T-helper 2 cell treated with Interferon-gamma antibody and Interleukin-4, amounts not matched to agents 5 μg/mL and 100 μg/mL, for 36 hours (primary cell): ENCODE data around the gene MUC15.

ENCODE experiments used
- DNase-seq: peaks from one replicate; pipeline ENCODE4 v3.0.0; 2021; ENCODE audit warnings: low spot score
- H3K27ac Mint-ChIP-seq: one replicate; pipeline ENCODE4 v1.8.0; 2021; ENCODE audit warnings: mild to moderate bottlenecking, mixed read lengths
- H3K27me3 Mint-ChIP-seq: one replicate; pipeline ENCODE4 v1.8.0; 2021; ENCODE audit warnings: low read depth, mixed read lengths
- H3K36me3 Mint-ChIP-seq: one replicate; pipeline ENCODE4 v1.8.0; 2021; ENCODE audit warnings: low read depth, mixed read lengths
- H3K4me1 Mint-ChIP-seq: one replicate; pipeline ENCODE4 v1.8.0; 2021; ENCODE audit warnings: low read depth, mixed read lengths
- H3K4me3 Mint-ChIP-seq: one replicate; pipeline ENCODE4 v1.8.0; 2022; ENCODE audit warnings: mild to moderate bottlenecking, moderate library complexity, mixed read lengths
- H3K9me3 Mint-ChIP-seq: one replicate; pipeline ENCODE4 v1.8.0; 2021; ENCODE audit warnings: mixed read lengths

Gene MUC15

GRCh38 chr11:26593691-26594090 is 21.6 kb upstream of the MUC15 start:
- no peak overlapping the region for H3K4me3 Mint-ChIP-seq
- H3K27ac Mint-ChIP-seq = no peak overlapping the region
- H3K9me3 Mint-ChIP-seq = peaks cover 40% of the 10 kb centered on the region

GRCh38 chr11:26587073-26587472 is 15.0 kb upstream of the MUC15 start:
- Mint-ChIP-seq H3K36me3 (no peaks in the 10 kb centered on the region), H3K4me3 (no peak overlapping the region), H3K9me3 (peaks cover 40% of the 10 kb centered on the region), H3K4me1 (no peaks in the 10 kb centered on the region), H3K27me3 (no peaks in the 10 kb centered on the region), H3K27ac (no peak overlapping the region)
- DNase-seq = no peak

More at GRCh38 chr11:26593691-26594090, 21.6 kb upstream of the MUC15 start:
- no peaks in the 10 kb centered on the region for H3K4me1 Mint-ChIP-seq
- no peaks in the 10 kb centered on the region for H3K36me3 Mint-ChIP-seq
- DNase-seq = no peak
- no peaks in the 10 kb centered on the region for H3K27me3 Mint-ChIP-seq

- H3K4me3 Mint-ChIP-seq = no peak overlapping the region
- no peaks in the 10 kb centered on the region for H3K4me1 Mint-ChIP-seq
- no peaks in the 10 kb centered on the region for H3K27me3 Mint-ChIP-seq
- DNase-seq = no peak
- H3K27ac Mint-ChIP-seq = no peak overlapping the region
- peaks cover 26% of the 10 kb centered on the region for H3K9me3 Mint-ChIP-seq
- no peaks in the 10 kb centered on the region for H3K36me3 Mint-ChIP-seq
Observed at GRCh38 chr11:26584818-26585217, 12.8 kb upstream of the MUC15 start.

GRCh38 chr11:26583550-26583949 is 11.5 kb upstream of the MUC15 start:
- Mint-ChIP-seq H3K36me3 (no peaks in the 10 kb centered on the region), H3K9me3 (peaks cover 18% of the 10 kb centered on the region), H3K27me3 (no peaks in the 10 kb centered on the region), H3K27ac (no peak overlapping the region), H3K4me3 (no peak overlapping the region), H3K4me1 (no peaks in the 10 kb centered on the region)
- DNase-seq = no peak

GRCh38 chr11:26580929-26581328 is 8.9 kb upstream of the MUC15 start:
- no peaks in the 10 kb centered on the region for H3K27me3 Mint-ChIP-seq

GRCh38 chr11:26579683-26580082 is 7.6 kb upstream of the MUC15 start:
- Mint-ChIP-seq H3K36me3 (no peaks in the 10 kb centered on the region), H3K27ac (no peak overlapping the region), H3K4me1 (no peaks in the 10 kb centered on the region), H3K27me3 (no peaks in the 10 kb centered on the region), H3K9me3 (peaks cover 9% of the 10 kb centered on the region), H3K4me3 (no peak overlapping the region)
- no peak for DNase-seq

More at GRCh38 chr11:26580929-26581328, 8.9 kb upstream of the MUC15 start:
- Mint-ChIP-seq H3K9me3 (peaks cover 9% of the 10 kb centered on the region), H3K36me3 (no peaks in the 10 kb centered on the region), H3K4me3 (no peak overlapping the region), H3K27ac (no peak overlapping the region), H3K4me1 (no peaks in the 10 kb centered on the region)
- no peak for DNase-seq

GRCh38 chr11:26578998-26579661 is 7.1 kb upstream of the MUC15 start:
- Mint-ChIP-seq H3K27me3 (no peaks in the 10 kb centered on the region), H3K4me3 (no peak overlapping the region), H3K9me3 (peaks cover 5% of the 10 kb centered on the region), H3K27ac (no peak overlapping the region), H3K36me3 (no peaks in the 10 kb centered on the region), H3K4me1 (no peaks in the 10 kb centered on the region)
- no peak for DNase-seq

GRCh38 chr11:26575946-26576345 is 3.9 kb upstream of the MUC15 start:
- no peaks in the 10 kb centered on the region for H3K36me3 Mint-ChIP-seq
- no peaks in the 10 kb centered on the region for H3K4me1 Mint-ChIP-seq
- H3K9me3 Mint-ChIP-seq = peaks cover 8% of the 10 kb centered on the region
- no peak overlapping the region for H3K27ac Mint-ChIP-seq
- no peaks in the 10 kb centered on the region for H3K27me3 Mint-ChIP-seq
- DNase-seq = no peak
- no peak overlapping the region for H3K4me3 Mint-ChIP-seq

- Mint-ChIP-seq H3K9me3 (peaks cover 8% of the 10 kb centered on the region), H3K27me3 (no peaks in the 10 kb centered on the region), H3K27ac (no peak overlapping the region), H3K4me1 (no peaks in the 10 kb centered on the region), H3K36me3 (no peaks in the 10 kb centered on the region), H3K4me3 (no peak overlapping the region)
- no peak for DNase-seq
Observed at GRCh38 chr11:26573896-26574295, 1.8 kb upstream of the MUC15 start.

- no peak overlapping the region for H3K4me3 Mint-ChIP-seq
- peaks cover 9% of the 10 kb centered on the region for H3K9me3 Mint-ChIP-seq
- no peaks in the 10 kb centered on the region for H3K36me3 Mint-ChIP-seq
- no peaks in the 10 kb centered on the region for H3K27me3 Mint-ChIP-seq
- H3K27ac Mint-ChIP-seq = no peak overlapping the region
- DNase-seq = no peak
- no peaks in the 10 kb centered on the region for H3K4me1 Mint-ChIP-seq
Observed at GRCh38 chr11:26572770-26573402, 823 bp upstream of the MUC15 start.

GRCh38 chr11:26569646-26570045 is 2.4 kb downstream of the MUC15 start:
- H3K27me3 Mint-ChIP-seq = no peaks in the 10 kb centered on the region
- no peaks in the 10 kb centered on the region for H3K4me1 Mint-ChIP-seq
- H3K36me3 Mint-ChIP-seq = no peaks in the 10 kb centered on the region
- H3K9me3 Mint-ChIP-seq = peaks cover 8% of the 10 kb centered on the region
- H3K27ac Mint-ChIP-seq = no peak overlapping the region
- DNase-seq = no peak
- no peak overlapping the region for H3K4me3 Mint-ChIP-seq

GRCh38 chr11:26558190-26558589 is 13.9 kb downstream of the MUC15 start:
- DNase-seq = no peak
- Mint-ChIP-seq H3K4me1 (no peaks in the 10 kb centered on the region), H3K36me3 (no peaks in the 10 kb centered on the region), H3K27ac (no peak overlapping the region), H3K4me3 (no peak overlapping the region), H3K9me3 (peaks cover 6% of the 10 kb centered on the region), H3K27me3 (no peaks in the 10 kb centered on the region)

GRCh38 chr11:26557666-26558065 is 14.4 kb downstream of the MUC15 start:
- Mint-ChIP-seq H3K4me1 (no peaks in the 10 kb centered on the region), H3K27me3 (no peaks in the 10 kb centered on the region), H3K4me3 (no peak overlapping the region), H3K36me3 (no peaks in the 10 kb centered on the region), H3K9me3 (peaks cover 6% of the 10 kb centered on the region), H3K27ac (no peak overlapping the region)
- no peak for DNase-seq

GRCh38 chr11:26556582-26556981 is 15.5 kb downstream of the MUC15 start:
- no peaks in the 10 kb centered on the region for H3K36me3 Mint-ChIP-seq
- no peak overlapping the region for H3K27ac Mint-ChIP-seq
- H3K27me3 Mint-ChIP-seq = no peaks in the 10 kb centered on the region

GRCh38 chr11:26554455-26554854 is 17.6 kb downstream of the MUC15 start:
- DNase-seq = no peak
- H3K4me3 Mint-ChIP-seq = no peak overlapping the region
- H3K9me3 Mint-ChIP-seq = peaks cover 6% of the 10 kb centered on the region
- H3K27ac Mint-ChIP-seq = no peak overlapping the region
- H3K27me3 Mint-ChIP-seq = no peaks in the 10 kb centered on the region
- no peaks in the 10 kb centered on the region for H3K4me1 Mint-ChIP-seq
- no peaks in the 10 kb centered on the region for H3K36me3 Mint-ChIP-seq

More at GRCh38 chr11:26556582-26556981, 15.5 kb downstream of the MUC15 start:
- Mint-ChIP-seq H3K4me1 (no peaks in the 10 kb centered on the region), H3K9me3 (peaks cover 6% of the 10 kb centered on the region), H3K4me3 (no peak overlapping the region)
- no peak for DNase-seq
